ENCODE results near the gene TGFB2.

- TF ChIP-seq GATA2 (IDR thresholded peaks at IDR 0.05; ENCODE audit: insufficient read depth, insufficient read length, low read depth, low read length) (no peak), CTCF (IDR thresholded peaks at IDR 0.05; ENCODE audit: extremely low read depth in 1 of 2, insufficient read depth in 1 of 2, low read depth in 1 of 2, low read length in 2 of 2) (no peak), EZH2 (IDR thresholded peaks at IDR 0.05; ENCODE audit: borderline replicate concordance, low read depth, low read length, severe bottlenecking) (no peak)
Measured at GRCh38 chr1:218430822-218431221, 85.7 kb downstream of the TGFB2 start.
